Fibroblast of upper back skin (primary cell): ENCODE data around the gene KIAA1328.
A peak's percentile ranks its signal among the peaks of the same experiment; 100 is the strongest.

Source experiments
- DNase-seq: peaks from one replicate; pipeline ENCODE4 v3.0.0-alpha.2; 2013

KIAA1328 gene

GRCh38 chr18:37259711-37260110 lies 430.8 kb downstream of the KIAA1328 start:
- no peak for DNase-seq

GRCh38 chr18:37260367-37261093 lies 431.6 kb downstream of the KIAA1328 start:
- DNase-seq, result no peak

- no peak for DNase-seq
Observed at GRCh38 chr18:37261246-37261840, 432.4 kb downstream of the KIAA1328 start.

- no peak for DNase-seq
Observed at GRCh38 chr18:37261988-37262387, 433.1 kb downstream of the KIAA1328 start.

- no peak for DNase-seq
Observed at GRCh38 chr18:37264956-37265355, 436.0 kb downstream of the KIAA1328 start.

- no peak for DNase-seq
Observed at GRCh38 chr18:37265382-37265781, 436.5 kb downstream of the KIAA1328 start.

- DNase-seq, result no peak
Observed at GRCh38 chr18:37266290-37266689, 437.4 kb downstream of the KIAA1328 start.

GRCh38 chr18:37270038-37270665 lies 441.2 kb downstream of the KIAA1328 start:
- DNase-seq, result peak; percentile 57

GRCh38 chr18:37270666-37271052 lies 441.7 kb downstream of the KIAA1328 start:
- DNase-seq, result no peak

GRCh38 chr18:37272226-37272625 lies 443.3 kb downstream of the KIAA1328 start:
- DNase-seq, result no peak

GRCh38 chr18:37272841-37273240 lies 443.9 kb downstream of the KIAA1328 start:
- no peak for DNase-seq

GRCh38 chr18:37274309-37275236 lies 445.6 kb downstream of the KIAA1328 start:
- no peak for DNase-seq

- no peak for DNase-seq
Observed at GRCh38 chr18:37275237-37275741, 446.4 kb downstream of the KIAA1328 start.

GRCh38 chr18:37276111-37276890 lies 447.4 kb downstream of the KIAA1328 start:
- DNase-seq, result no peak

- no peak for DNase-seq
Observed at GRCh38 chr18:37277804-37278203, 448.9 kb downstream of the KIAA1328 start.
